ENCODE data around the gene EIF4G3. TPM values are rescaled to one million over a fixed set of nuclear protein-coding genes. Genes with fewer than 3 reads are reported as not detected.

EIF4G3 gene
- total RNA-seq, 3 donors from 2014 or later (not counting 1 experiment from before 2014, with no cell fraction given), result 105 to 107 (median 107) TPM

- Mint-ChIP-seq H3K4me3 (peak overlapping the region; percentile 79), H3K36me3 (no peaks in the 10 kb centered on the region), H3K27ac (peak overlapping the region; percentile 87 to 98), H3K4me1 (peaks cover 34 to 42% of the 10 kb centered on the region in 2 donors), H3K27me3 (ENCODE audit: low read depth in 2 of 2) (no peaks in the 10 kb centered on the region), H3K9me3 (no peaks in the 10 kb centered on the region)
- Histone ChIP-seq H3K4me3 (ENCODE audit: low read length) (peak overlapping the region; percentile 18), H3K9me3 (ENCODE audit: control insufficient read depth, insufficient read depth, low read length) (no peaks in the 10 kb centered on the region), H3K27ac (ENCODE audit: low read length) (peak overlapping the region; percentile 72), H3K36me3 (ENCODE audit: control insufficient read depth, insufficient read depth, low read length) (no peaks in the 10 kb centered on the region), H3K4me1 (ENCODE audit: control insufficient read depth, insufficient read depth, low read length) (peaks cover 9% of the 10 kb centered on the region), H3K27me3 (ENCODE audit: control insufficient read depth, insufficient read depth, low read length) (no peaks in the 10 kb centered on the region)
- TF ChIP-seq CTCF (IDR thresholded peaks at IDR 0.05), result no peak
- 4% methylated on average over 5 of the region's 6 CpGs for WGBS (ENCODE audit: insufficient coverage)
- ATAC-seq (peak; percentile 92 to 96 (median 95)), DNase-seq (peak in 1 of 2 donors; percentile 64)
- intact Hi-C loops (cut with micrococcal nuclease), result loop anchor here (5.0 kb wide), 1 partner anchor 155 kb away; the partner anchor contains the start of gene EIF4G3
Measured at GRCh38 chr1:21022279-21023040, 154.2 kb downstream of the EIF4G3 start.

- Mint-ChIP-seq H3K36me3 (no peaks in the 10 kb centered on the region), H3K27me3 (ENCODE audit: low read depth in 2 of 2) (no peaks in the 10 kb centered on the region), H3K4me3 (peak overlapping the region; percentile 17), H3K27ac (peak overlapping the region; percentile 87 to 98), H3K9me3 (no peaks in the 10 kb centered on the region), H3K4me1 (peaks cover 32 to 39% of the 10 kb centered on the region in 2 donors)
- WGBS (ENCODE audit: insufficient coverage), result 95% methylated on average over 4 of the region's 4 CpGs
- intact Hi-C loops (cut with micrococcal nuclease), result loop anchor here (5.0 kb wide), 1 partner anchor 156 kb away; the partner anchor contains the start of gene EIF4G3
- no peak for DNase-seq
- Histone ChIP-seq H3K4me1 (ENCODE audit: control insufficient read depth, insufficient read depth, low read length) (peaks cover 9% of the 10 kb centered on the region), H3K36me3 (ENCODE audit: control insufficient read depth, insufficient read depth, low read length) (no peaks in the 10 kb centered on the region), H3K4me3 (ENCODE audit: low read length) (no peak overlapping the region), H3K9me3 (ENCODE audit: control insufficient read depth, insufficient read depth, low read length) (no peaks in the 10 kb centered on the region), H3K27me3 (ENCODE audit: control insufficient read depth, insufficient read depth, low read length) (no peaks in the 10 kb centered on the region), H3K27ac (ENCODE audit: low read length) (no peak overlapping the region)
- no peak for ATAC-seq
- no peak for TF ChIP-seq CTCF (IDR thresholded peaks at IDR 0.05)
Measured at GRCh38 chr1:21021311-21021710, 155.4 kb downstream of the EIF4G3 start.

- H3K36me3 ChIP-seq (ENCODE audit: control insufficient read depth, insufficient read depth, low read length), result no peaks in the 10 kb centered on the region
- Mint-ChIP-seq H3K27ac (peak overlapping the region; percentile 81 to 85), H3K4me1 (peaks cover 32 to 45% of the 10 kb centered on the region in 2 donors), H3K27me3 (ENCODE audit: low read depth in 2 of 2) (no peaks in the 10 kb centered on the region), H3K4me3 (no peak overlapping the region), H3K36me3 (peaks cover 3% of the 10 kb centered on the region), H3K9me3 (no peaks in the 10 kb centered on the region)
- no peaks in the 10 kb centered on the region for H3K27me3 ChIP-seq (ENCODE audit: control insufficient read depth, insufficient read depth, low read length)
- no peak overlapping the region for H3K27ac ChIP-seq (ENCODE audit: low read length)
- no peaks in the 10 kb centered on the region for H3K9me3 ChIP-seq (ENCODE audit: control insufficient read depth, insufficient read depth, low read length)
- no peak overlapping the region for H3K4me3 ChIP-seq (ENCODE audit: low read length)
- no peak for TF ChIP-seq CTCF (IDR thresholded peaks at IDR 0.05)
- intact Hi-C loops (cut with micrococcal nuclease), result loop anchor here (5.0 kb wide), 1 partner anchor 157 kb away; the partner anchor contains the start of gene EIF4G3
- peaks cover 9% of the 10 kb centered on the region for H3K4me1 ChIP-seq (ENCODE audit: control insufficient read depth, insufficient read depth, low read length)
- WGBS (ENCODE audit: insufficient coverage), result 54% methylated on average over 3 of the region's 3 CpGs
- peak in 2 of 3 donors; percentile 20 to 34 for ATAC-seq
- DNase-seq, result no peak
Measured at GRCh38 chr1:21020151-21020550, 156.5 kb downstream of the EIF4G3 start.

Measured in natural killer cell (primary cell).